Measurements from ENCODE around the gene TIGD1.

TIGD1 gene

DNA sequence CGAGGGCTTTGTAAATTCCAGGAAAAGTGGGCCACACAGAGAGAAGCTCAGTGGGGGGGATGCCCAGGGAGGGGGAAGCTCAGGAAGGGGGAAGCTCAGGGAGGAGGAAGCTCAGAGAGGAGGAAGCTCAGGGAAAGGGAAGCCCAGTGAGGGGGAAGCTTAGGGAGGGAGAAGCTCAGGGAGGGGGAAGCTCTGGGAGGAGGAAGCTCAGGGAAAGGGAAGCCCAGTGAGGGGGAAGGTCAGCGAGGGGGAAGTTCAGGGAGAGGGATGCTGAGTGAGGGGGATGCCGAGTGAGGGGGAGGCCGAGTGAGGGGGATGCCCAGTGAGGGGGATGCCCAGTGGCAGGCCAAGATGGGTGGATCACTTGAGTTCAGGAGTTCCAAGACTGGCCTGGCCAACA, 11.7 kb downstream of the TIGD1 start:
- no peak for ATAC-seq (ENCODE audit: low read depth)
- Histone ChIP-seq H3K4me3 (ENCODE audit: severe bottlenecking) (no peak overlapping the region), H3K27me3 (ENCODE audit: insufficient read depth, poor library complexity, severe bottlenecking) (no peaks in the 10 kb centered on the region), H3K27ac (ENCODE audit: poor library complexity, severe bottlenecking) (no peak overlapping the region), H3K36me3 (ENCODE audit: low read depth) (no peaks in the 10 kb centered on the region), H3K9me3 (ENCODE audit: severe bottlenecking) (no peaks in the 10 kb centered on the region), H3K4me1 (ENCODE audit: insufficient read depth, poor library complexity, severe bottlenecking) (no peaks in the 10 kb centered on the region)
- TF ChIP-seq, protein P1, sequence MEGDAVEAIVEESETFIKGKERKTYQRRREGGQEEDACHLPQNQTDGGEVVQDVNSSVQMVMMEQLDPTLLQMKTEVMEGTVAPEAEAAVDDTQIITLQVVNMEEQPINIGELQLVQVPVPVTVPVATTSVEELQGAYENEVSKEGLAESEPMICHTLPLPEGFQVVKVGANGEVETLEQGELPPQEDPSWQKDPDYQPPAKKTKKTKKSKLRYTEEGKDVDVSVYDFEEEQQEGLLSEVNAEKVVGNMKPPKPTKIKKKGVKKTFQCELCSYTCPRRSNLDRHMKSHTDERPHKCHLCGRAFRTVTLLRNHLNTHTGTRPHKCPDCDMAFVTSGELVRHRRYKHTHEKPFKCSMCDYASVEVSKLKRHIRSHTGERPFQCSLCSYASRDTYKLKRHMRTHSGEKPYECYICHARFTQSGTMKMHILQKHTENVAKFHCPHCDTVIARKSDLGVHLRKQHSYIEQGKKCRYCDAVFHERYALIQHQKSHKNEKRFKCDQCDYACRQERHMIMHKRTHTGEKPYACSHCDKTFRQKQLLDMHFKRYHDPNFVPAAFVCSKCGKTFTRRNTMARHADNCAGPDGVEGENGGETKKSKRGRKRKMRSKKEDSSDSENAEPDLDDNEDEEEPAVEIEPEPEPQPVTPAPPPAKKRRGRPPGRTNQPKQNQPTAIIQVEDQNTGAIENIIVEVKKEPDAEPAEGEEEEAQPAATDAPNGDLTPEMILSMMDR (IDR thresholded peaks at IDR 0.05; ENCODE audit: poor library complexity, severe bottlenecking), result no peak
- DNase-seq (ENCODE audit: low spot score), result no peak

DNA sequence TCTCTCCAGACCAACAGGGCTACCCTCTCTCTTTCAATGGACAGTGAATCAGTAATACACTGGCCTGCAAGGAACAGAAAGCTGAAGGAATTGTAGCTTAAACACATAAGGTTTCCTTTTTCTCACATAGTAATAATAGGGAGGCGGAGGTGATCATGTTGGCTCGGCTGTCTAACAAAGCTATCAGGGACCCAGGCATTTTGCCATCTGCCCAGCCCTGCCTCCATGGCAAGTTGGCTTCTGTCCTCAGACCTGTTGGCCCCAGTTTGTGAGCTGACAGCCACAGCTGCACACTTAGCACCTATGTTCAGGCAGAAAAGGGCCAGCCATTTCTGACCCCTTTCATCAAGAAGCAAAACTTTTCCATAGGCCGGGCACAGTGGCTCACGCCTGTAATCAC, 12.9 kb downstream of the TIGD1 start:
- Histone ChIP-seq H3K4me3 (ENCODE audit: severe bottlenecking) (no peak overlapping the region), H3K9me3 (ENCODE audit: severe bottlenecking) (no peaks in the 10 kb centered on the region), H3K4me1 (ENCODE audit: insufficient read depth, poor library complexity, severe bottlenecking) (no peaks in the 10 kb centered on the region), H3K36me3 (ENCODE audit: low read depth) (no peaks in the 10 kb centered on the region), H3K27me3 (ENCODE audit: insufficient read depth, poor library complexity, severe bottlenecking) (no peaks in the 10 kb centered on the region), H3K27ac (ENCODE audit: poor library complexity, severe bottlenecking) (no peak overlapping the region)
- DNase-seq (ENCODE audit: low spot score) (no peak), ATAC-seq (ENCODE audit: low read depth) (no peak)
- TF ChIP-seq, protein P1 (IDR thresholded peaks at IDR 0.05; ENCODE audit: poor library complexity, severe bottlenecking), result no peak

GRCh38 chr2:232537079-232537478, 13.3 kb downstream of the TIGD1 start:
- Histone ChIP-seq H3K27ac (ENCODE audit: poor library complexity, severe bottlenecking) (no peak overlapping the region), H3K27me3 (ENCODE audit: insufficient read depth, poor library complexity, severe bottlenecking) (no peaks in the 10 kb centered on the region), H3K4me1 (ENCODE audit: insufficient read depth, poor library complexity, severe bottlenecking) (no peaks in the 10 kb centered on the region), H3K4me3 (ENCODE audit: severe bottlenecking) (no peak overlapping the region), H3K36me3 (ENCODE audit: low read depth) (no peaks in the 10 kb centered on the region), H3K9me3 (ENCODE audit: severe bottlenecking) (no peaks in the 10 kb centered on the region)
- DNase-seq (ENCODE audit: low spot score) (no peak), ATAC-seq (ENCODE audit: low read depth) (no peak)
- TF ChIP-seq, protein P1 (IDR thresholded peaks at IDR 0.05; ENCODE audit: poor library complexity, severe bottlenecking), result peak; percentile 12

- no peaks in the 10 kb centered on the region for H3K4me1 ChIP-seq (ENCODE audit: insufficient read depth, poor library complexity, severe bottlenecking)
- no peak for ATAC-seq (ENCODE audit: low read depth)
- no peaks in the 10 kb centered on the region for H3K27me3 ChIP-seq (ENCODE audit: insufficient read depth, poor library complexity, severe bottlenecking)
- no peak overlapping the region for H3K4me3 ChIP-seq (ENCODE audit: severe bottlenecking)
- H3K27ac ChIP-seq (ENCODE audit: poor library complexity, severe bottlenecking), result no peak overlapping the region
- no peak for DNase-seq (ENCODE audit: low spot score)
- no peaks in the 10 kb centered on the region for H3K9me3 ChIP-seq (ENCODE audit: severe bottlenecking)
- no peaks in the 10 kb centered on the region for H3K36me3 ChIP-seq (ENCODE audit: low read depth)
- TF ChIP-seq, protein P1 (IDR thresholded peaks at IDR 0.05; ENCODE audit: poor library complexity, severe bottlenecking), result no peak
Observed at GRCh38 chr2:232535761-232536530, 14.4 kb downstream of the TIGD1 start.

DNA sequence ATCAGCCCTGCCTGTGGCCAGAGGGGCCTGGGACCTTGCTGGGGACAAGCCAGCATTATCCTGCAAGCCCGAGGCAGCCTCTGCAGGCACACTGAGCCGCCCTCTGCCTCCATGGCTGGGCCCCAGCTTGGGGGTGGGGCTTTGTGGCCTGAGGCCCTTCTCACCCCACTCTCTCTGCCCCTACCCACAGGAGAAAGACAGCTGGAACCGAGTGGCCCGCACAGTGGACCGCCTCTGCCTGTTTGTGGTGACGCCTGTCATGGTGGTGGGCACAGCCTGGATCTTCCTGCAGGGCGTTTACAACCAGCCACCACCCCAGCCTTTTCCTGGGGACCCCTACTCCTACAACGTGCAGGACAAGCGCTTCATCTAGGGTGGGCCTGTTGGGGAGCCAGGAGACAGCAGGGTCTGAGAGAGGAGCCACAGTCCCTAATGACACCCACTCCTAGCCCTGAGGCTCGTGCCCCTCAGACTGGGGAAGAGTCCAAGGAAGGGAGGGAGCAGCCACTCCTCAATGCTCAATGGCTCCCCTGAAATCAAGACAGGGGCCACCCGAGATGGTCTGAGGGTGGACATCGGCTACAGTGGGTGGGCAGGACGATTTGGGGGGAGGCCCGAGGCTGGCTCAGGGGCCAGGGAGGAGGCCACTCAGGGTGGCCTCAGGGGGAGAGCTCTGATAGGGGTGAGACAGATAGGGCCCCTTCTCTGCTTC, 15.3 kb downstream of the TIGD1 start:
- TF ChIP-seq, protein P1 (IDR thresholded peaks at IDR 0.05; ENCODE audit: poor library complexity, severe bottlenecking), result no peak
- no peak overlapping the region for H3K4me3 ChIP-seq (ENCODE audit: severe bottlenecking)
- H3K4me1 ChIP-seq (ENCODE audit: insufficient read depth, poor library complexity, severe bottlenecking), result no peaks in the 10 kb centered on the region
- no peaks in the 10 kb centered on the region for H3K36me3 ChIP-seq (ENCODE audit: low read depth)
- no peak overlapping the region for H3K27ac ChIP-seq (ENCODE audit: poor library complexity, severe bottlenecking)
- no peaks in the 10 kb centered on the region for H3K9me3 ChIP-seq (ENCODE audit: severe bottlenecking)
- DNase-seq (ENCODE audit: low spot score), result no peak
- no peak for ATAC-seq (ENCODE audit: low read depth)
- H3K27me3 ChIP-seq (ENCODE audit: insufficient read depth, poor library complexity, severe bottlenecking), result no peaks in the 10 kb centered on the region
